HG03558 (cell line): ENCODE results near the gene FBXO21.
"Not testable (repeated sequence)": the region's sequence is repeated elsewhere in the genome, so short reads cannot be mapped to it uniquely, and the experiment has no call there.

Experiments used
- ATAC-seq: cut with Tn5 transposase; IDR thresholded peaks from one replicate; pipeline ENCODE4 v1.9.1; 2021; ENCODE audit warnings: moderate number of reproducible peaks; ENCODE audit not compliant: unreplicated experiment; ENCODE audit errors: extremely low read depth

FBXO21 gene

DNA sequence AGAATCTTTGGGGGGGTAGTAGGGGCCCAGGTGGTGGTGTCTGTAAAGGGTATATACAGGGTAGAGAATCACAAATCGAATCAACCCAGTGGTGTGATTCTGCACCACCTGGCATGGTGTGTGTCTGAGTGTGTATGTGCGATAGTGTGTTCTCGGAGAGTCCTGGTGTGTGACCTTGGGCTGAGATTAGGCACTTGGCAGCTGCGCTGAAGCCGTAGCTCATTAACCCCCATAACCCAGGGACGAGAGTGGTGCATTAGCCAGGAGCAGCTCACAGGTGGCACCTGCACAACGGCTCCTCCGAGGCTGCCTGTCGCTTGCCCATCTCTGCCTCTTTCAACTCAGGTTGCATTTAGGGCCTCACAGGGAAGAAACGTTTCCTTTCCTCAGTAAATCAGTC, 75.5 kb downstream of the FBXO21 start:
- ATAC-seq = no peak

DNA sequence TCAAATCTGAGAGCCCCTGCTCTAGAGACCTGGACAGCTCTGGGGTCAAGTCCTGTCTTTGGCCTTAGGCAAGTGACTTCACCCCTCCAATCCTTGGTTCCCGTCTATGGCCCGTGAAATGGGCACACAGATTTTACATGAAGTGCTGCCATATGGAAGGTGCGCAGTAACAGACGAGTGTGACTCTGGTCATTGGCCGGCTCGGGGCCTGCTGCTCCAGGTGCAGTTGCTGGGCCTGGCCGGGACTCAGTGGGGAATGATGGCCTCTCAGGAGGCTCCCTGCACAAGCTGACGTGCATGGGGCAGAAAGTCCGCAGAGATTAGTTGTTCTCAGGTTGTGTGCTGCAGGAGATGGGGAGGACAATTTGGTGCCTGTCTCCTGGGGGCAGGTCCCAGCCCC, 77.0 kb downstream of the FBXO21 start:
- no peak for ATAC-seq

DNA sequence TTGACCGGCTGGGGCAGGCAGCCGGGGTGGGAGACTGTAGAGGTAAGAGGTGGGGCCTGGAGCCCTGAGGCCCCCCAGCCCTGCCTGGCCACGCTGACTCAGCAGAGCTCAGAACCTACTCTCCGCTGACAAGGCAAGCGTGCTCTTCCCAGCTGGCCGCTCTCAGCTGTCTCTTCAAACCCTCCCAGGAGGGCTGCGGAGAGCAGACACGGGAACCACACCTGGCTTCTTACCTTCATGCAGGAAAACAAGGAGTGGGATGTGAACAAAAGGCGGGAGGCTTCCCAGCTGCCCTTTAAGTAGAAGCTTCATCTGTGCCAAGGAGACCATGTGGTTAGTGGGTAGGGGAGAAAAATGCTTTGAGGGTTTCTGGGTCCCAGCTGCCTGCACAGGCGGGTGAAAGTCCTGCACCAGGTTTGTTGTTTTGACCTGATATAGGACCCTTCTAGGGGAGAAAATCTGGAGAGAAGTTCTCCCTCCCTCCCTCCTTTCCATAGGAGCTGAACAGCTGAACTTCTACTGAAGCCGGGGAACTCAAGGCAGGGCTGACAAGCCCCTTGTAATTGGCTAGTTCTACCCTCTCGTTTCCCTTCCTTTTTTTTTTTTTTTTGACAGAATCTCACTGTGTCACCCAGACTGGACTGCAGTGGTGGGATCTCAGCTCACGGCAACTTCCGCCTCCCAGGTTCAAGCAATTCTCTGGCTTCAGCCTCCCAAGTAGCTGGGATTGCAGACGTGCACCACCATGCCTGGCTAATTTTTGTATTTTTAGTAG, 78.3 kb downstream of the FBXO21 start:
- no peak for ATAC-seq

DNA sequence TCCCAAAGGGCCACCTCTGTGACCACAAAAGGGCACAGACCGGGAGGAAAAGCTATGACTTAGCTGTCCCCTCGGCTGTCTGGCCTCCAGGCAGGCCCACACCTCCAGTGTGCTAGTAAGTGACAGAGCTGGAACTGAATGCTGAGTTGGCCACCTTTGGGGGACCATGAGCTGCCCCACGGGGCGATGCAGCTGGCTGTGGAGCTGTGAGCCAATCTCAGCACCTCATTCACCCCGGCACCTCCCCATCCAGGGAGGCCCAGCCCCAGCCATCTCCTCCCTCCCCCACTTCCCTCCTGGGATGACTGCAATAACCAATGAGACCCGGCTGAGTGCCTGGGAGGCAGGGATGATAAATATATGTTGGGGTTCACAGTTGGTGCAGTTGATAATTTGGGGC, 78.9 kb downstream of the FBXO21 start:
- ATAC-seq = no peak

DNA sequence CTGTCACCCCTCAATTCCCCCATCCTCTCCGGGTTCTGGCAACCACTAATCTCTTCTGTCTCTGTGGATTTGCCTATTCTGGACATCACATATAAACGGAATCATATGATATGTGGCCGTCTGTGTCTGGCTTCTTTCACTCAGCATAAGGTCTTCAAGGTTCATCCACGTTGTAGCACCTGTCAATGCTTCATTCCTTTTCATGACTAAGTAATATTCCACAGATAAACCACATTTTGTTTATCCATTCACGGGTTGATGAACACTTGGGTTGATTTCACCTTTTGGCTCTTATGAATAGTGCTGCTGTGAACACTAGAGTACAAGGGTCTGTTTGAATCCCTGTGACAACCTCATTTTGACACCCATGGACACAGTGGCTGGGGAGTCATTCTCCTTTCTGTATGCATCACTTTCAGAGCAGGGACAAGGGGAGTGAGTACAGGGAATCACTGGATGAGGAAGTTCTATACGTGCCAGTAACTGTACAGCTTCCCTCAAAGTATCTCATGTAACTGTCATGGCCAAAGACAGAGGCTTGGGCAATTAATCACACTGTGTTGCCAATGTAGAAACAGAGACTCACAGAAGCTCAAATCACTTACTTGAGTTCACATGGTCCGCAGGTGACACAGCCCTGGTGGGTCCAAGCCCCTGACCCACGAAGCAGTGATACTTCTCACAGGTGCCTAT, 80.2 kb downstream of the FBXO21 start:
- no peak for ATAC-seq

DNA sequence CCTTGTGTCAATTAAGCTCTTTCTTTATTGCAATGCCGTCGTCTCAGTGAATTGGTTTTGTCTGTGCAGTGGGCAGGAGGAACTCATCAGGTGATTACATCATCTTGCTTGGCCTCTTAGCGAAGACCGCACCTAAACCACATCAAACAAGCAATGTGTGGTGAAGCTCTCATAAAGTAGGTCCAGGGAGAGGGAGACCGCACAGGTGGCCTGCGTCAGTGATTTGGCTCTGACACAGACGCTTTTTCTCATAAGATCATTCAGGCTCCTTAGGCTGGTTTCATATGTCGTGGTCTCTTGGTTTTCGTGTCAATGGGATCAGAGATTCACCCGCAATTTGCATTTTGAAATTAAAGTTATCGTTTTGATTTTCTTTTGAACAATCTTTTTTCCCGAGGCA, 84.4 kb downstream of the FBXO21 start:
- no peak for ATAC-seq

DNA sequence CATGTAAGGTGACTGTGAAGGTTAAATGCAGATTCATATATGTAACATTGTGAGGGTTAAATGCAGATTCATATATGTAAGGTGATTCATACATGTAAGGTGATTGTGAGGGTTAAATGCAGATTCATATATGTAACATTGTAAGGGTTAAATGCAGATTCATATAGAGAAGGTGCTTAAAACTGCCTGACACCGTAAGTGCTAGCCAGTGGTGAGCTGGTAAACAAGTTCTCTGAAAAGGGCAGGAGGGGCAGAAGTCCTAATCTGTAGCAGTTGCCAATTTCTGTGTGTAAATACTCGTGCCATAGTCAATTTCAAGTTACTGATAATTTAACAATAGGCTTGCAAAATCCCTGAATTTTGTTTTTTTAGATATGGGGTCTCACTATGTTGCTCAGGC, 86.3 kb downstream of the FBXO21 start:
- ATAC-seq = not testable (repeated sequence)

DNA sequence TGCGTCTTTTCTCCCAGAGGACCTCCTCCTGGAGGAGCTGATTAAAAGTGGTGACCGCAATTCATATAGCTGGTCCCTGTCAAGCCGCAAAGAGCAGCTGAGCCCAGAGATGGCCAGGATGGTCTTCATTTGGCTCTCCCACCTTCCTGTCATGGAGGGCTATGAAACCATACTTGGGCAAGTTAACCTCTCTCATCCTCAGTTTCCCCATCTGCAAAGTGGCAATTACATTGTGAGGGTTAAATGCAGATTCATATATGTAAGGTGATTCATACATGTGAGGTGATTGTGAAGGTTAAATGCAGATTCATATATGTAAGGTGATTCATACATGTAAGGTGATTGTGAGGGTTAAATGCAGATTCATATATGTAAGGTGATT, 87.5 kb downstream of the FBXO21 start:
- no peak for ATAC-seq

DNA sequence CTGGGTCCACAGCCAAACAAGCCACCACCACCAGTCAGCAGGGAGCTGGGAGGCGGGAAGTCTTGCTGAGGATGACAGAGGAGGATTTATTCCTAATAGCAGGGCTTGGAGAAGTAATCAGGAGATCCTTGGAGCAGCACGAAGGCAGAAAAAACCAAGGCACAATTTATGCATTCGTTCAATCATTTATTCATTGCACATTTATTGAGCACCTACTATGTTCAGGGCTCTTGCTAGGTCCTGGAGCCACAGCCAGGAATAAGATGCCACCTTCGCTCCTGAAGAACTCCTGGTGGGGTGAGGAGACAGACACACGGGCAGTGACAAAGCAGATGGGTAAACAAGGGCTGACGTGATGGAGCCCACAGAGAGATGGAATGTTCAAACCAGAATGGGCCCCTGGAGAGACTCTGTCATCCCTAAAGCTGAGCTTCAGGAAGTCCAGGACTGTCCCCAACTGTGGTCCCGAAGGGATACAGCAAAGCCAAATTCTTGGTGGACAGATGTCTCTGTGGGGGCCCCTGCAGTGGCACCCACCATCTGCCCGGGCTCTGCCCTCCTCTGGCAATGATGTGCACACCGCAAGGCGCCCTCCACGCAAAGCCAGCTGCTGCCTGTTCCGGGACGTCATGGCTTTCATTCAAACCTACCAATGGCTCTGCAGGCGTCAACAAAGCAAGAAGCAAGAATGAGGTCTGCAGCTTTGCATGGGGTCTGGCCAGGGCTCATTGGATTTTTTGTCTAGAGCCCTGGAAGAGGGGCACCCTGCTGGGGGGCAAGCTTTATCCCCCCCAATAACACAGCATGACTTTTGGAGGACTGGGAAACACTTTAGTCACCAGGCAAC, 88.1 kb downstream of the FBXO21 start:
- no peak for ATAC-seq

DNA sequence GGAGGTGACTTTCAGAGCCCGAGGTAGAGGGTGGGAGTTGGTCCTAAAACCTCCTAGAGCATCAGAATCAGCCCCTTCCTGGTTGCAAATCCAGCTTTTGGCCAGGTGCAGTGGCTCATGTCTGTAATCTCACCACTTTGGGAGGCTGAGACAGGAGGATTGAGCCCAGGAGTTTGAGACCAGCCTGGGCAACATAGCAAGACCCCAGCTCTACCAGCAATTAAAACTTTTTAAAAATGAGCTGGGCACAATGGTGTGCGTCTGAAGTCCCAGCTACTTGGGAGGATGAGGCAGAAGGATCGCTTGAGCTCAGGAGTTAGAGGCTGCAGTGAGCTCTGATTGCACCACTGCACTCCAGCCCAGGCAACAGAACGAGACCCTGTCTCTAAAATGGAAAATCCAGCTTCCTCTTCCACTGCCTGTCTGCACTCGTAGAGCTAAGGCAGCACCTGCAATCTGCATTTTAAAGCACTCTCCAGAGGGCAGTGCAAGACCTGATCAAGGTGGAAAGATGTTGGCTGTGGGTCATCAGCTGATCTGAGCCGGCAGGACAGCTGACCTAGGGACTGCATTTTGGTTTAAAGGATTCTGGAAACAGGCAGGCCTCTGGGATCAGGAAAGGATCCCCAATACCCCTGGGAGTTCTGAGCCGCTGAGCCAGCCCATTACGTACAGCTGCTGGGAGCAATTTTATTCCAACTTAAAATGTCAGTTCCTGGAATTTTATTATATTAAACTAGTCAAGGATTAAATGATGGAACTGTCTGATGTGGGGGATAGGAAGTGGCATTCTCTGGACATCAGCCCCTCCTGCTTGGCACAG, 89.2 kb downstream of the FBXO21 start:
- no peak for ATAC-seq

DNA sequence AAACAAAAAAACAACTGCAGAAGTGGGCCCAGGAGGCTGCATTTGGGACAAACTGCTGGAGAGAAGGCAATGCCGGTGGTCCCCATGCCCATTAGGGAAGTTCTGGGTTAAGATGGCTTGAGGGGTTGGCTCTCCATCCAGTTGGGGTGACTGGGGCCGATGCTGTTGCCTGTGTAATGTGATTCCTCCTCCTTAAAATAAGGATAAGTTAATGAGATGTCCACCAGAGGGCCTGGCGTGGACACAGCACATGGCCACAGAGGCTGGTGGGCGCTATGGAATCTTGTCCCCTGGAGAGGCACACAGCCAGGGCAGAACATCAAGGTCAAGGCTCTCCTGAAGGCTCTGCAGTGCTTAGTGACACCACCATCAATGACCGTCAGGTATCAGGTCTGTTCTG, 90.0 kb downstream of the FBXO21 start:
- ATAC-seq = no peak

DNA sequence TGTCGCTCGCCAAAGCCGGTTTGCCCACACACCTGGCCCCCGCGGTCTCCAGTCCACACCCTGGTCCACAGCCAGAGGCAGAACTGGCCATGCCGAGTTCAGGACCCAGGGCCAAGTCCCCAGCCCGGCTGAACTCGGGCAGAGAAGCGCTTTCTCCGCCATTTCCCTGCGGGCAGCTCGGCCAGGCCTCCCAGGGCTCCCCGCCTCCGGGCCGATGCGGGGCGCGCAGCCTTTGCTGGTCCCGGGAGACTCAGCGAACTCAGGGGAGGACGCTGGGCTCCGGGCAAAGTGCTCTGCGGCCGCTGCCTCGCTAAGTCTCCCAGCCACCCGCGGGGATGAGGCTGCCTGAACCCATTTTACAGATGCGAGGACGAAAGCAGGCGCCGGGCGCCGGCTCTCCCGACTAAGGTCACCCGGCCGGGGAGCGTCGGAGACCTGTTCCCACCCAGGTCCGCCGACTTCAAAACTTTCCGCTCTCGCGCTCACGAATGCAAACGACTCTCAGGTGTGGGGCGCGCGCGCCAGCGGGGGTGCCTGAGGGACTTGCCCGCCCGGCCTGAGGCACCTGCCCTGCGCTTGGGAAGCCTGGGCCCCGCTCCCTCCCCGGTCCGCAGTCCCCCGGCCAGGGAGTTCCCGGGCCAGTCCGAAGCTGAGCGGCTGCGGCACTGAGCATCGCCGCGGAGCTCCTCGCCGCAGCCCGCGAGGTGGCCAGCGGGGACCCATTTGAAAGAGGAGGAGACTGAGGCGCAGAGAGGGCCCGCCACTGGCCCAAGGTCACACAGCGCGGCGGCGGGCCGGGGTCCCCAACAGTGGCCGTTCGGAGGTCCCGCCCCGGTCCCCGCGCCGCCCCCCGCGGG, 91.7 kb downstream of the FBXO21 start:
- ATAC-seq = no peak

DNA sequence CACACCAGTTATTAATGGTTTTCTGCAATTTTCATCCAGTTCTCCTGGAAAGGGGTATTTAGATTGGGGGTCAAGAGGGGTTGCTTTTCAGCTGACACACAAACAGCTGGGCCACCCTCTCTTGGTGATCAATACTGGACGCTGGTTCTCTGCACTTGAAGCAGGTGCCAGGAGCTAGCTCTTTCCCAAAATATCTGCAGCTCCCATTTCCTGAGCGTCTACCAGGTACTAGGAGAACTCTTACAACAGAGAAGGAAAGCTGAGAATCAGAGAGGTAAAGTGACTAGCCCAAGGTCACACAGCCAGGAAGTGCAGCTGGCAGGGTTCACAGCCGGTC, 92.3 kb downstream of the FBXO21 start:
- no peak for ATAC-seq

DNA sequence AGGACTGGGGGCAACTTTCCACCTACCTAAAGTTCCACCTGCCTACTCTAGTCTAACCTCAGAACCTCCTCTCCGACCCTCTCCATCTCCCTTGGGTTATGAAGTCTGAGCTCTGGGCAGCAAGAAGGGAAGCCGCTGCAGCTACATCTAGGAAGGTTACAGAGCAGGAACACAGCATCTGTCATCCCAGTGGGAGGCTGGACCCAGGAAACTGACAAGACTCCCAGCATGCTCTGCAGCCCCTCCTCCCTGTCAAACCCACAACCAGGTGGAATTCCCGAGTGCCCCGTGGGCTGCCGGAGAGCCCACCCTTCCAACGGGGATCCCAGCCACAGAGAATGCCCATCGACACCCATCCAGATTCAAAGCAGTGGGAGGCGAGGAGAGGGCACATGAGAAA, 93.1 kb downstream of the FBXO21 start:
- ATAC-seq = no peak

DNA sequence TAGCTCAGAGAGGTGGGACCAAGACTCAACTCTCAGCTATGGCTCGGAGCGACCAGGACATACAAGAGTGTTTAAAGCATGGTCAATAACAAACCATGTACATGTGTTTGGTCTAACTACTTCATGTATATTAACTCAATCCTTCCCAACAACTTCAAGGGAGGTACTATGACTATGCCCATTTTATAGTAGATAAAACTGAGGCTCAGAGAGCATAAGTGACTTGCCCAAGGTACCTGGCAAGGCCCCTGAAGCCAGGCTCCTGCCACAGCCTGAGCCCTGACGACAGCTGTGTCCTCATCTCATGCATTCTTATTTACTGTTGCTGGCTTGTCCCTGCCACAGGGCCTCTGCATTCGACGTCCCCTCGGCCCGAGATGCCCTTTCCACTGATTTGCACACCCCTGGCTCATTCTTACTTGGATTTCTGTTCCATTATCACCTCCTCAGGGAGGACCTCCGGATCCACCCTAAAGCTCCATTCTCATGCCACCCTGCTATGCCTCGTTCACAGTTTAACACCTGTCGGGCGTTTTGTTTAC, 93.7 kb downstream of the FBXO21 start:
- no peak for ATAC-seq

DNA sequence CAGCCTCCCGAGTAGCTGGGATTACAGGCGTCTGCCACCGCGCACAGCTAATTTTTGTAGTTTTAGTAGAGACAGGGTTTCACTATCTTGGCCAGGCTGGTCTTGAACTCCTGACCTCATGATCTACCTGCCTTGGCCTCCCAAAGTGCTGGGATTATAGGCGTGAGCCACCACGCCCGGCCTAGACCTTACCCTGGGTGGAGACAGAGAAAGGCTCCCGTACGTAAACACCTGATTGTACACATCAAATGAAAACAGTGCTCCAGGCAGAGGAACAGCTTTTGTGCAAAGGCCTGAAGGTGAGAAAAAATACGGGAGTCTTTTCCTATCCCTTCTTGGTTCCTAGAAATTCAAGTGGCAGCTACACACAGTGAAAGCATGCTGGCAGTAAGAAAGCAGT, 95.1 kb downstream of the FBXO21 start:
- not testable (repeated sequence) for ATAC-seq

DNA sequence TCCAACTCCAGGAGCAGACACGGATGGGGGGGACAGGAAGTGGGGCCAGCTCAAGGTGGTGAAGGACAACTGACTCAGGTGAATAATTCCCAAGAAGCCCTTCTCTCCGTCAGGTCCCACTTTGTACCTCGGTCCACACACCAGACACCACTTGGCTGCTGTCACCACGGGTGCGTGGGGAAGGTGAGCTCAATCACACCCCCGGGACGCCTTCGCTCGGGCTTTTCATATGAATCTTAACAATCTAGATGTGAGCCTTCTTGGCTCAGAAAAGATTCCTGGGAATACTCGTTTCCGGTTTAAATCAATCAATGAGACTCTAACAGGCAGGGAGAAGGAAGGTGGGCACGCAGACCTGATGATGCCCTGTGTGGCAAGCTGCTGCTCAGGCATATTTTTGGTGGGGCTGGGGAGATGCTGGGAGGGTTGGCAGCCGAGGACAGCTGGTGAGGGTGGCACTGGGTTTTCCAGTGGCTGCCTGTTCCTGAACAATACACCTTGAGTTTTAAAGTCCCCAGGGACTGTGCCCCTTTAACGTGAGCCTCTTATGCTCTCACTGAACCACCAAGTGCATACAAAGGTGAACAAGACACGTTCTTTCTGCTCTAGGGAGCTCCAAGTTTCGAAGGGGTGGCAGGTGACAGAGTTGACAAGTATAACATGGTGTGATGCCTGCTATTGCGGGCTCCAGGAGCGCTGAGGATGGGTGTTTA, 96.2 kb downstream of the FBXO21 start:
- ATAC-seq = no peak

DNA sequence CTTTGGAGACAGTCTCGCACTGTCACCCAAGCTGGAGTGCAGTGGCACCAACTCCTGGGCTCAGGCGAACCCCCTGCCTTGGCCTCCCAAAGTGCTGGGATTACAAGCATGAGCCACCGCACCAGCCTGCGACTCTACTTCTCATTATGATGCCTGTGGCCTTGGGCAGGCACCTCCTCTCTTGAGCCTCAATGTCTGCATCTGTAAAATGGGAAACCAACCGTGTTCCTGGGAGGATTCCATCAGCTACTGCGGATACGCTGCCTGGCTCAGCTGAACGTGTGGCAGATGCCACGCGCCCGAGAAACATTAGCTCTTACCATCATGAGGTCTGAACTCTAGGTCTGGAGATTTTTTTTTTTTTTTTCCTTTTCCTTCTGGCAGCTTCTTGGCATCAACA, 96.8 kb downstream of the FBXO21 start:
- ATAC-seq = no peak

DNA sequence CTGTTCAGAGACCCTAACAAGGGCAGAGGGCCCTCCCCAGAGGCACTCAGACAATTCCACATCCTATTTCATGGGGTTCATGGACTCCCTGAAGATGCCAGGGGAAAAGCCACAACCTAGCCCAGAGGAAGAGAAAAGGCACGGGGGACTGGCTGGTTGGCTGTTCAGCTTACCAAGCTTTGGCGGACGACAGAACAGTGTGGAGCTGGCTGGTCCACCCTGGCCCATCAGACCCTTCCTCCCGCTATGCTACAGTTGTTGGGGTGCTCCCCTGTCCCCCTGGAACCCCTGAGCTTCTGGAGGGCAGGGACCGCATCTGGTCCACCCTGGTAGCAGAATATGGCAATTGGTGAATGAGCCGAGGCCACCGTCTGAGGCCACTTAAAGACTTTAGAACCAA, 97.4 kb downstream of the FBXO21 start:
- ATAC-seq = no peak
